IMR-90 (cell line): ENCODE results near the gene ANKRD22.

Source experiments
- POLR2A ChIP-seq: IDR thresholded peaks from 2 replicates; pipeline ENCODE4 v1.6.1; 2012; ENCODE audit warnings: mild to moderate bottlenecking, low read depth, low read length
- RFX5 ChIP-seq: IDR thresholded peaks from 2 replicates; pipeline ENCODE4 v1.8.0; 2012; ENCODE audit warnings: low read depth, mild to moderate bottlenecking, low read length, moderate library complexity
- TF ChIP-seq, protein P1 (sequence below): conservative IDR thresholded peaks from 2 replicates; pipeline ENCODE4 v1.5.1; 2012; ENCODE audit warnings: mild to moderate bottlenecking, low read depth, low read length, improper control_type of control experiment
- TF ChIP-seq, protein P2 (sequence below): fragments of 150-350 bp; IDR thresholded peaks from 2 replicates; pipeline ENCODE4 v1.6.1; 2017; ENCODE audit warnings: mild to moderate bottlenecking, antibody characterized with exemption, low read length, low read depth

- TF ChIP-seq, protein P1, sequence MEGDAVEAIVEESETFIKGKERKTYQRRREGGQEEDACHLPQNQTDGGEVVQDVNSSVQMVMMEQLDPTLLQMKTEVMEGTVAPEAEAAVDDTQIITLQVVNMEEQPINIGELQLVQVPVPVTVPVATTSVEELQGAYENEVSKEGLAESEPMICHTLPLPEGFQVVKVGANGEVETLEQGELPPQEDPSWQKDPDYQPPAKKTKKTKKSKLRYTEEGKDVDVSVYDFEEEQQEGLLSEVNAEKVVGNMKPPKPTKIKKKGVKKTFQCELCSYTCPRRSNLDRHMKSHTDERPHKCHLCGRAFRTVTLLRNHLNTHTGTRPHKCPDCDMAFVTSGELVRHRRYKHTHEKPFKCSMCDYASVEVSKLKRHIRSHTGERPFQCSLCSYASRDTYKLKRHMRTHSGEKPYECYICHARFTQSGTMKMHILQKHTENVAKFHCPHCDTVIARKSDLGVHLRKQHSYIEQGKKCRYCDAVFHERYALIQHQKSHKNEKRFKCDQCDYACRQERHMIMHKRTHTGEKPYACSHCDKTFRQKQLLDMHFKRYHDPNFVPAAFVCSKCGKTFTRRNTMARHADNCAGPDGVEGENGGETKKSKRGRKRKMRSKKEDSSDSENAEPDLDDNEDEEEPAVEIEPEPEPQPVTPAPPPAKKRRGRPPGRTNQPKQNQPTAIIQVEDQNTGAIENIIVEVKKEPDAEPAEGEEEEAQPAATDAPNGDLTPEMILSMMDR, result no peak
- TF ChIP-seq POLR2A, result no peak
- no peak for TF ChIP-seq RFX5
- TF ChIP-seq, protein P2, sequence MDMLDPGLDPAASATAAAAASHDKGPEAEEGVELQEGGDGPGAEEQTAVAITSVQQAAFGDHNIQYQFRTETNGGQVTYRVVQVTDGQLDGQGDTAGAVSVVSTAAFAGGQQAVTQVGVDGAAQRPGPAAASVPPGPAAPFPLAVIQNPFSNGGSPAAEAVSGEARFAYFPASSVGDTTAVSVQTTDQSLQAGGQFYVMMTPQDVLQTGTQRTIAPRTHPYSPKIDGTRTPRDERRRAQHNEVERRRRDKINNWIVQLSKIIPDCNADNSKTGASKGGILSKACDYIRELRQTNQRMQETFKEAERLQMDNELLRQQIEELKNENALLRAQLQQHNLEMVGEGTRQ, result no peak
Observed at GRCh38 chr10:88832376-88832775, 19.3 kb downstream of the ANKRD22 start.
